ENCODE measurements around the gene PEX1. TPM values are rescaled to one million over a fixed set of nuclear protein-coding genes. Genes with fewer than 3 reads are reported as not detected.

Gene PEX1
- total and polyA plus RNA-seq, 2 of the 13 experiments (the other 11 are each of a cell fraction or from before 2014, with no cell fraction given): 16.6 to 22.4 TPM

DNA sequence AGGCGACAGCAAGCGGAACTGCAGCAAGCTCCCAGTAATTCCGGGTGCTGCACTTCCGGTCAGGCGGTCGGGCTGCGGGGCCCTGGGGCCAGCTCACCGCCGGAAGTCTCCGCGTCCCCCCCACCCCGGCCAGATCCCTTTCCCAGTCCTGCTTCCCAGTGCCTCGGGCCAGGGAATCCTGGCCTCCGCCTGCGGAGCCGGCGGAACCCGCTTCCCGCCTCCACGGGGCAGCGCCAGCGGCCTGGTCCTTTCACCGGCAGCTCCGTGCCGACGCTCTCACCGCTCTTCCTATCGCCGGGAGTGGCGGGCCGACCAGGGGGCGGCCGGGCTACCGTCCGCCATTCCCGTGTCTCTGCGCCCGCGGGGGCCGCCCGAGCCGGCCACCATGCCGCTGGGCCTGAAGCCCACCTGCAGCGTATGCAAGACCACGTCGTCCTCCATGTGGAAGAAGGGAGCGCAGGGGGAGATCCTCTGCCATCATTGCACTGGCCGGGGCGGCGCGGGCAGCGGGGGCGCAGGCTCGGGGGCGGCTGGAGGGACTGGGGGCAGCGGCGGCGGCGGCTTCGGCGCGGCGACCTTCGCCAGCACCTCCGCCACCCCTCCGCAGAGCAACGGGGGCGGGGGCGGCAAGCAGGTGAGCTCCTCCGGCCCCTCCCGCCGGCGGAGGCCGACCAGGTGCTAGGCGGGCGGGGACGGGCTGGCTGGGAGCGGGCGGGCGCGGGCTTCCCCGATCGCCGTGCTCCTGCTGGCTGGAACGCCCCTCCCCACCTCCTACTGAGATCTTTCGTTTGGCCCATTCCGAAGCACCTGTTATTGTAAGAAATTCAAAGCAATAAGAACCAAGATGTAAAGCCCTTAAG is 80.7 kb downstream of the PEX1 start, which contains the start of gene GATAD1 (continued):
- no peak for TF ChIP-seq PAF1 (CRISPR knock-in tag; IDR thresholded peaks at IDR 0.05)
- TF ChIP-seq ZKSCAN5 (CRISPR knock-in tag; IDR thresholded peaks at IDR 0.05): no peak
- no peak for TF ChIP-seq CHCHD3 (CRISPR knock-in tag; IDR thresholded peaks at IDR 0.05)
- TF ChIP-seq, protein P1, sequence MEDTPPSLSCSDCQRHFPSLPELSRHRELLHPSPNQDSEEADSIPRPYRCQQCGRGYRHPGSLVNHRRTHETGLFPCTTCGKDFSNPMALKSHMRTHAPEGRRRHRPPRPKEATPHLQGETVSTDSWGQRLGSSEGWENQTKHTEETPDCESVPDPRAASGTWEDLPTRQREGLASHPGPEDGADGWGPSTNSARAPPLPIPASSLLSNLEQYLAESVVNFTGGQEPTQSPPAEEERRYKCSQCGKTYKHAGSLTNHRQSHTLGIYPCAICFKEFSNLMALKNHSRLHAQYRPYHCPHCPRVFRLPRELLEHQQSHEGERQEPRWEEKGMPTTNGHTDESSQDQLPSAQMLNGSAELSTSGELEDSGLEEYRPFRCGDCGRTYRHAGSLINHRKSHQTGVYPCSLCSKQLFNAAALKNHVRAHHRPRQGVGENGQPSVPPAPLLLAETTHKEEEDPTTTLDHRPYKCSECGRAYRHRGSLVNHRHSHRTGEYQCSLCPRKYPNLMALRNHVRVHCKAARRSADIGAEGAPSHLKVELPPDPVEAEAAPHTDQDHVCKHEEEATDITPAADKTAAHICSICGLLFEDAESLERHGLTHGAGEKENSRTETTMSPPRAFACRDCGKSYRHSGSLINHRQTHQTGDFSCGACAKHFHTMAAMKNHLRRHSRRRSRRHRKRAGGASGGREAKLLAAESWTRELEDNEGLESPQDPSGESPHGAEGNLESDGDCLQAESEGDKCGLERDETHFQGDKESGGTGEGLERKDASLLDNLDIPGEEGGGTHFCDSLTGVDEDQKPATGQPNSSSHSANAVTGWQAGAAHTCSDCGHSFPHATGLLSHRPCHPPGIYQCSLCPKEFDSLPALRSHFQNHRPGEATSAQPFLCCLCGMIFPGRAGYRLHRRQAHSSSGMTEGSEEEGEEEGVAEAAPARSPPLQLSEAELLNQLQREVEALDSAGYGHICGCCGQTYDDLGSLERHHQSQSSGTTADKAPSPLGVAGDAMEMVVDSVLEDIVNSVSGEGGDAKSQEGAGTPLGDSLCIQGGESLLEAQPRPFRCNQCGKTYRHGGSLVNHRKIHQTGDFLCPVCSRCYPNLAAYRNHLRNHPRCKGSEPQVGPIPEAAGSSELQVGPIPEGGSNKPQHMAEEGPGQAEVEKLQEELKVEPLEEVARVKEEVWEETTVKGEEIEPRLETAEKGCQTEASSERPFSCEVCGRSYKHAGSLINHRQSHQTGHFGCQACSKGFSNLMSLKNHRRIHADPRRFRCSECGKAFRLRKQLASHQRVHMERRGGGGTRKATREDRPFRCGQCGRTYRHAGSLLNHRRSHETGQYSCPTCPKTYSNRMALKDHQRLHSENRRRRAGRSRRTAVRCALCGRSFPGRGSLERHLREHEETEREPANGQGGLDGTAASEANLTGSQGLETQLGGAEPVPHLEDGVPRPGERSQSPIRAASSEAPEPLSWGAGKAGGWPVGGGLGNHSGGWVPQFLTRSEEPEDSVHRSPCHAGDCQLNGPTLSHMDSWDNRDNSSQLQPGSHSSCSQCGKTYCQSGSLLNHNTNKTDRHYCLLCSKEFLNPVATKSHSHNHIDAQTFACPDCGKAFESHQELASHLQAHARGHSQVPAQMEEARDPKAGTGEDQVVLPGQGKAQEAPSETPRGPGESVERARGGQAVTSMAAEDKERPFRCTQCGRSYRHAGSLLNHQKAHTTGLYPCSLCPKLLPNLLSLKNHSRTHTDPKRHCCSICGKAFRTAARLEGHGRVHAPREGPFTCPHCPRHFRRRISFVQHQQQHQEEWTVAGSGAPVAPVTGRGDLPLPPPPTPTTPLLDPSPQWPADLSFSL (CRISPR knock-in tag; IDR thresholded peaks at IDR 0.05): no peak
- no peak for TF ChIP-seq ZNF761 (CRISPR knock-in tag; conservative IDR thresholded peaks at IDR 0.05)
- TF ChIP-seq SRY (CRISPR knock-in tag; IDR thresholded peaks at IDR 0.05): peak; percentile 80; the same call in 1 of the 2 replicates
- no peak for TF ChIP-seq CHD2 (IDR thresholded peaks at IDR 0.05; ENCODE audit: low read depth, low read length)
- 0 out of 2 replicates have a peak, but pooled peaks have one; percentile 20 for TF ChIP-seq ZNF816 (CRISPR knock-in tag; IDR thresholded peaks at IDR 0.05; ENCODE audit: borderline replicate concordance)
- TF ChIP-seq ATAD3A (CRISPR knock-in tag; IDR thresholded peaks at IDR 0.05): no peak; the same call in 1 of the 2 replicates
- TF ChIP-seq ZNF709 (CRISPR knock-in tag; IDR thresholded peaks at IDR 0.05): peak; percentile 61; the same call in 1 of the 2 replicates
- no peak for TF ChIP-seq KLF9 (CRISPR knock-in tag; IDR thresholded peaks at IDR 0.05; ENCODE audit: low read depth)
- peak; percentile 70 for TF ChIP-seq DR1 (CRISPR knock-in tag; IDR thresholded peaks at IDR 0.05)
- peak; percentile 96 for TF ChIP-seq ZFY (CRISPR knock-in tag; IDR thresholded peaks at IDR 0.05)
- TF ChIP-seq, protein P2, sequence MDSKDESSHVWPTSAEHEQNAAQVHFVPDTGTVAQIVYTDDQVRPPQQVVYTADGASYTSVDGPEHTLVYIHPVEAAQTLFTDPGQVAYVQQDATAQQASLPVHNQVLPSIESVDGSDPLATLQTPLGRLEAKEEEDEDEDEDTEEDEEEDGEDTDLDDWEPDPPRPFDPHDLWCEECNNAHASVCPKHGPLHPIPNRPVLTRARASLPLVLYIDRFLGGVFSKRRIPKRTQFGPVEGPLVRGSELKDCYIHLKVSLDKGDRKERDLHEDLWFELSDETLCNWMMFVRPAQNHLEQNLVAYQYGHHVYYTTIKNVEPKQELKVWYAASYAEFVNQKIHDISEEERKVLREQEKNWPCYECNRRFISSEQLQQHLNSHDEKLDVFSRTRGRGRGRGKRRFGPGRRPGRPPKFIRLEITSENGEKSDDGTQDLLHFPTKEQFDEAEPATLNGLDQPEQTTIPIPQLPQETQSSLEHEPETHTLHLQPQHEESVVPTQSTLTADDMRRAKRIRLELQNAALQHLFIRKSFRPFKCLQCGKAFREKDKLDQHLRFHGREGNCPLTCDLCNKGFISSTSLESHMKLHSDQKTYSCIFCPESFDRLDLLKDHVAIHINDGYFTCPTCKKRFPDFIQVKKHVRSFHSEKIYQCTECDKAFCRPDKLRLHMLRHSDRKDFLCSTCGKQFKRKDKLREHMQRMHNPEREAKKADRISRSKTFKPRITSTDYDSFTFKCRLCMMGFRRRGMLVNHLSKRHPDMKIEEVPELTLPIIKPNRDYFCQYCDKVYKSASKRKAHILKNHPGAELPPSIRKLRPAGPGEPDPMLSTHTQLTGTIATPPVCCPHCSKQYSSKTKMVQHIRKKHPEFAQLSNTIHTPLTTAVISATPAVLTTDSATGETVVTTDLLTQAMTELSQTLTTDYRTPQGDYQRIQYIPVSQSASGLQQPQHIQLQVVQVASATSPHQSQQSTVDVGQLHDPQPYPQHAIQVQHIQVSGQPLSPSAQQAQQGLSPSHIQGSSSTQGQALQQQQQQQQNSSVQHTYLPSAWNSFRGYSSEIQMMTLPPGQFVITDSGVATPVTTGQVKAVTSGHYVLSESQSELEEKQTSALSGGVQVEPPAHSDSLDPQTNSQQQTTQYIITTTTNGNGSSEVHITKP (CRISPR knock-in tag; IDR thresholded peaks at IDR 0.05; ENCODE audit: low read depth): peak; percentile 63; the same call in 1 of the 2 replicates
- no peak for TF ChIP-seq ZBTB7A (CRISPR knock-in tag; IDR thresholded peaks at IDR 0.05)
- TF ChIP-seq GTF3A (CRISPR knock-in tag; conservative IDR thresholded peaks at IDR 0.05): peak; percentile 55; the same call in 1 of the 2 replicates
- no peak for TF ChIP-seq HDAC6 (IDR thresholded peaks at IDR 0.05; ENCODE audit: low read depth, low read length)
- TF ChIP-seq ZMYM4 (CRISPR knock-in tag; IDR thresholded peaks at IDR 0.05): peak; percentile 93
- TF ChIP-seq, protein P3, sequence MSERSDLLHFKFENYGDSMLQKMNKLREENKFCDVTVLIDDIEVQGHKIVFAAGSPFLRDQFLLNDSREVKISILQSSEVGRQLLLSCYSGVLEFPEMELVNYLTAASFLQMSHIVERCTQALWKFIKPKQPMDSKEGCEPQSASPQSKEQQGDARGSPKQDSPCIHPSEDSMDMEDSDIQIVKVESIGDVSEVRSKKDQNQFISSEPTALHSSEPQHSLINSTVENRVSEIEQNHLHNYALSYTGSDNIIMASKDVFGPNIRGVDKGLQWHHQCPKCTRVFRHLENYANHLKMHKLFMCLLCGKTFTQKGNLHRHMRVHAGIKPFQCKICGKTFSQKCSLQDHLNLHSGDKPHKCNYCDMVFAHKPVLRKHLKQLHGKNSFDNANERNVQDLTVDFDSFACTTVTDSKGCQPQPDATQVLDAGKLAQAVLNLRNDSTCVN (CRISPR knock-in tag; IDR thresholded peaks at IDR 0.05; ENCODE audit: borderline replicate concordance): peak; percentile 45; the same call in 1 of the 2 replicates
